GM19193 (cell line): ENCODE results near the gene RHOU.

Experiments used
- POLR2A ChIP-seq: IDR thresholded peaks from 4 replicates; pipeline ENCODE4 v1.6.1; 2011; ENCODE audit not compliant: insufficient read depth, insufficient read length; ENCODE audit errors: extremely low read depth

RHOU gene

GRCh38 chr1:228748431-228748830 lies 13.2 kb downstream of the RHOU start:
- no peak for TF ChIP-seq POLR2A

DNA sequence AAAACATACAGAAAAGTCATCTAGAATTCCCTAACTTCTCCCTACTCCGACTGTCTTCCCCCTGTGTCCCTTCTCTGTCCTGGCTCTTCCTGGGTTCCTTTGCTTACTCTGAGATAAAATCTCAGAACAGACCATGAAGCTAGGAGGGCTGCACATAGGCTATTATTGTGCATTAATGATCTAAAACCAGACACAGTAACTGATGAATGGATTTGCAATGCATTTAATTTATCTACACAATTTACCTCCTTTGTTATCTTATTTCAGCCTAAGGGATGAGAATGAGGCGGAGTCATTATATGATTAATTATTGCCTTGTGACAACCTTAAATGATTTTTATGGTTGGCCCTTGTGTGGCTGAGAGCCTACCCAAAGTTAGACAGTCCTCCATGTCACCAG lies 14.5 kb downstream of the RHOU start:
- TF ChIP-seq POLR2A = no peak

GRCh38 chr1:228750915-228751314 lies 15.6 kb downstream of the RHOU start:
- TF ChIP-seq POLR2A = no peak

DNA sequence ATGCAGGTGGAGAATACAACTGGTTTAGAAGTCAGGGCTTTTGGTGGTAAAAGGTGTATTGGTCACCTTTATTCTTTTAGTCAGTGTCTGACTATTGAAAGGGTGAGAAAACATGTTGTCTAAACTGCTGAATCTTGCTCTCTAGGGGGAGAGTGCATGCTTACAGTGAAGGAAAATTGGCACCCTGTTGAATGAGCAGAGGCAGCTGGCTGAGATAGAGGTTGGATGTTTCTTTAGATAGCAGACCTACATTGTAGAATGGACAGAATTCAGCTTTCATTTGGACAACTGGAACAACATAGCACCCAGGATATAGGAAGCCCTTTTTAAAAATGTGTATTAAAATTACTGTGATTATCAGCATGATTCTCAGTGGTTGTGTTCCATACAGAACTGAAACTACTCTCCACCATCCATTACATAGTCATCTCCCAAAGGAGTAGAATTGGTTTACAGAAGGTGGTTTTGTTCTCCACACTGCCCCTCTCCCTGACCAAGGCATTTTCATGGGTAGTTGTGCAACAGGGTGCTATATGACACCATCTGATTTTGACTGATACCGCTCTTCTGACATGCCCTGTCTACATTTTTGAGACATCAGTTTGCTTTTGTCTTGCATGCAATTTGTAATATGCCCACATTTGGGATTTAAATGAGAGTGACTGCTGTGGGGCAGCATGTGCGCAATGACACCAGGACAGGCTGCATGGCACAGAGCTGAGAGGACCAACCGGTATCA lies 16.2 kb downstream of the RHOU start:
- TF ChIP-seq POLR2A = no peak

- no peak for TF ChIP-seq POLR2A
Measured at GRCh38 chr1:228752258-228752657, 17.0 kb downstream of the RHOU start.

- no peak for TF ChIP-seq POLR2A
Measured at GRCh38 chr1:228752675-228753265, 17.5 kb downstream of the RHOU start.

- no peak for TF ChIP-seq POLR2A
Measured at GRCh38 chr1:228753287-228753686, 18.0 kb downstream of the RHOU start.

- TF ChIP-seq POLR2A = no peak
Measured at GRCh38 chr1:228753786-228754360, 18.6 kb downstream of the RHOU start.

GRCh38 chr1:228754646-228755268 lies 19.5 kb downstream of the RHOU start:
- TF ChIP-seq POLR2A = no peak

DNA sequence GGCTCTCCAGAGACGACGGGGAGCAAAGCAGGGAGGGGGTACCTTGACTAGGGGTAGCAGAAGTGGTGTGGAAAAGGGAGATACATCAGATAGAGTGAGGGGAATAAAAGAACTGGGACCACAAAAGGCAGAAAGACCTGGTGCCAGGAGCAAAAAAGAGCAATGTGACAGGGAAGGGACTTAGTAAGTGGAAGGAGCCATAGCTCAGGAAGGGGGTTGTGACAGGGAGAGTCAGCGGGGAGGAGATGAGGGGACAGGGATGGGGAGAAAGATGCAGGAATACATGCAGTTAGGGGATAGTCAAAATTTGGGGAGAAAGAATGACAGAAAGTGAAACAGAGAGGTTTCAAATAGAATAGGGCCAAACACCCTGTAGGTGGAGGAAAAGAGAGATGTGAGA lies 20.5 kb downstream of the RHOU start:
- no peak for TF ChIP-seq POLR2A

GRCh38 chr1:228756457-228756856 lies 21.2 kb downstream of the RHOU start:
- TF ChIP-seq POLR2A = no peak

- TF ChIP-seq POLR2A = no peak
Measured at GRCh38 chr1:228758447-228758846, 23.2 kb downstream of the RHOU start.

DNA sequence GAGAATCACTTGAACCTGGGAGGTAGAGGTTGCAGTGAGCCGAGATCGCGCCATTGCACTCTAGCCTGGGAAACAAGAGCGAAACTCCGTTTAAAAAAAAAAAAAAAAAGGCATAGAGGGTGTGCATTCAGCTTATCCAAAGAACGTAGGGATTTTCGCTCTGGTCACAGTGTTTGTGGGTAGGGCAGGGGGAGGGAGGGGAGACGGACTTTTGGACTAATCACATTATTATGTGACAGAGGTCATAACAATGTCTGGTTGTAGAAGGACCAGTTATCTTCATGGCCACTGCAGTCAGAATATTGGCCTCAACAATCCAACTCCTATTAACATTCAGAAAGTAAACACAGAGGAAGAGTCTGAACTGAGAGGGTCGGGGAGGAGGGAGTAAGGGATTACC lies 25.7 kb downstream of the RHOU start:
- no peak for TF ChIP-seq POLR2A

- TF ChIP-seq POLR2A = no peak
Measured at GRCh38 chr1:228763561-228763960, 28.3 kb downstream of the RHOU start.

DNA sequence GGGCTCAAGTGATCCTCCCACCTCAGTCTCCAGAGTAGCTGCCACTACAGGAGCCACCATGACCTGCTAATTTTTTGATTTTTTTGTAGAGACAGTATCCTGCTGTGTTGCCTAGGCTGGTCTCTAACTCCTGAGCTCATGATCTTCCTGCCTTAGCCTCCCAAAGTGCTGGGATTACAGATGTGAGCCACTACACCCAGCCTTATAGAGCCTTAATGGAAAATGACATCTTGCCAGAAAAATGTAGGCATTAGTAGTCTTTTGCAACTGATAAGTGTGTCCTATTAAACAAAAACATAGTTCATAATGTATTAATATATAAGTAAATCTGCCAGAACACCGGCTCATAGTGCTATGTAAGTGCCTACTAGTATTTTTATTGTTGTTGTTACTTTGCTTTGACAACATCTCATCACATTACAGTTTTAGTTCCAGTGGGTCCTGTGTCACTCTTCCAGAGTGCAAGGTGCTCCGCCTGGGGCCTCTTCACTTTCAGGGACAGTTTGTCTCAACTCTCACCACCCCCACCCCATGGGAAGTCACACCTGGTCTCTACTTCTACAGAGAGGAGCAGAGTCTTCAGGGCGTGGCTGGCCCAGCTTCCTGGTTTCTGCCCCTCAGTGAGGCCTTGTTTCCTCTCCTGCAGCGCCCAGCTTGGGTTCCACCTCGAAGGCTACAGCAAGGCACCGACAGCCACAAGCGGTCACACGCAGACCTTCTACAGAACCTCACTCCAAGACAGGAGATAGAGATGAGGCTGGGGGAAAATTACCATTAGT lies 30.1 kb downstream of the RHOU start:
- no peak for TF ChIP-seq POLR2A

GRCh38 chr1:228766788-228767187 lies 31.5 kb downstream of the RHOU start:
- TF ChIP-seq POLR2A = no peak
